ENCODE data around the gene TRIP4. TPM values are rescaled to one million over a fixed set of nuclear protein-coding genes. Genes with fewer than 3 reads are reported as not detected.

TRIP4 gene
- total and polyA plus RNA-seq, 2 of the 8 experiments (the other 6 are each of a cell fraction or from before 2014, with no cell fraction given), result 6.2 to 18.9 TPM

GRCh38 chr15:64490598-64491259, 103.1 kb downstream of the TRIP4 start (continued):
- TF ChIP-seq SRF (IDR thresholded peaks at IDR 0.05; ENCODE audit: low read depth, low read length) (no peak), SP4 (IDR thresholded peaks at IDR 0.05; ENCODE audit: low read length) (no peak), ASH2L (IDR thresholded peaks at IDR 0.05; ENCODE audit: low read length) (no peak), MAX (IDR thresholded peaks at IDR 0.05) (no peak), CTBP2 (IDR thresholded peaks at IDR 0.05; ENCODE audit: borderline replicate concordance, insufficient read depth, insufficient read length, low read length) (no peak), ATF2 (IDR thresholded peaks at IDR 0.05; ENCODE audit: low read length) (no peak), YY1 (IDR thresholded peaks at IDR 0.05; ENCODE audit: low read depth, low read length) (no peak)
